ENCODE measurements around the gene RBAK.

- TF ChIP-seq CTCF (conservative IDR thresholded peaks at IDR 0.05 in 1 of 2, IDR thresholded peaks at IDR 0.05 in 1 of 2; ENCODE audit: extremely low read depth in 1 of 2, insufficient read depth in 1 of 2, low read depth in 1 of 2, low read length in 2 of 2) (no peak), EZH2 (IDR thresholded peaks at IDR 0.05; ENCODE audit: borderline replicate concordance, low read length) (no peak)
Observed at GRCh38 chr7:5083311-5083711, 37.7 kb downstream of the RBAK start.
